HG03442 (cell line): Measurements from ENCODE around the gene CRLF2.
A peak's percentile ranks its signal among the peaks of the same experiment; 100 is the strongest.
"Not testable (repeated sequence)": the region's sequence is repeated elsewhere in the genome, so short reads cannot be mapped to it uniquely, and the experiment has no call there.

Experiments
- ATAC-seq: cut with Tn5 transposase; IDR thresholded peaks from one replicate; pipeline ENCODE4 v1.9.1; 2021; ENCODE audit warnings: mild to moderate bottlenecking, moderate library complexity; ENCODE audit not compliant: unreplicated experiment

The CRLF2 gene

DNA sequence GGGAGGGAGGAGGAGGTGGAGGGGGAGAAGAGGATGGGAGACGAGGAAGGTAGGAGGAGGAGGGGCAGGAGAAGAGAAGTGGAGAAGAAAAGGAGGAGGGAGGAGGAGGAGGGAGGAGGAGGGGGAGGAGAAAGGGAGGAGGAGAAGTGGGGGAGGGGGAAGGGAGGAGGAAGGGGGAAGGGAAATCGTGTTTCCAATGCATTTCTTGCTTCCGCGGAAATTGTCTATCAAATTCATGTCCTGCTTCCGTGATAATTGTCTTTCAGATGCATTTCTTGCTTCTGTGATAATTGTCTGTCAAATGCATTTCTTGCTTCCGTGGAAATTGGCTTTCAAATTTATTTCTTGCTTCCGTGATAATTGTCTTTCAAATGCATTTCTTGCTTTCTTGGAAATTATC, 43.3 kb downstream of the CRLF2 start:
- no peak for ATAC-seq

GRCh38 chrX:1167918-1168481, 44.4 kb downstream of the CRLF2 start:
- ATAC-seq, result no peak

GRCh38 chrX:1167466-1167865, 45.0 kb downstream of the CRLF2 start:
- no peak for ATAC-seq

DNA sequence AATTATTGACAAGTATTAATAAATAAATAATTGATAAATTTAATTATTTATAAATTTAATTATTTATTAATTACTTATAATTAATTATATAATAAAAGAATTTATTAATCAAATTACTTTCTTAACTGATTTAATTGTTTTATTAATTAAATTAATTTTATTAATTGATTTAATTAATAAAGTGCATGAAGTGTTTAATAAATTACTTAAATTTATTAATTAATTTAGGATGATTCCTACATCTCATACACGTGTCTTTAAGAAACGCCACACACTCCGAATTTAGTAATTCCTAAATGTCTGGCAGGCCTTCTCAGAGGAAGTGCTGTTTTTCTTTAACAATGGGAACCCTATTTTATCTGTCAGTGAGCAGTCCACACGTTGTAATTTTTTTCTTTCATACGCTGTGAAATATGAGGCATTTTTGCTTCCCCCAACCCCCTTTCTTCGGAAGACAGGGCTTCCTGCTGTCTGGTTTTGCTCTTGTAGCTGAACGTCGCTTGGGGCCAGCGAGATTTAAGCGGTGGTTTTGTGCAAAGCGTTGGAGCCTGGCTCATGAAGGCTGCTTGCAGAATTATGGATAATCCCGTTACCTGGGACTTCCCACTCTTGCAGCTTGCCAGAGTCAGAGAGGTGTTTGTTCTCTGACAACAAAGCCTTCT, 46.8 kb downstream of the CRLF2 start:
- peak; percentile 39 for ATAC-seq

DNA sequence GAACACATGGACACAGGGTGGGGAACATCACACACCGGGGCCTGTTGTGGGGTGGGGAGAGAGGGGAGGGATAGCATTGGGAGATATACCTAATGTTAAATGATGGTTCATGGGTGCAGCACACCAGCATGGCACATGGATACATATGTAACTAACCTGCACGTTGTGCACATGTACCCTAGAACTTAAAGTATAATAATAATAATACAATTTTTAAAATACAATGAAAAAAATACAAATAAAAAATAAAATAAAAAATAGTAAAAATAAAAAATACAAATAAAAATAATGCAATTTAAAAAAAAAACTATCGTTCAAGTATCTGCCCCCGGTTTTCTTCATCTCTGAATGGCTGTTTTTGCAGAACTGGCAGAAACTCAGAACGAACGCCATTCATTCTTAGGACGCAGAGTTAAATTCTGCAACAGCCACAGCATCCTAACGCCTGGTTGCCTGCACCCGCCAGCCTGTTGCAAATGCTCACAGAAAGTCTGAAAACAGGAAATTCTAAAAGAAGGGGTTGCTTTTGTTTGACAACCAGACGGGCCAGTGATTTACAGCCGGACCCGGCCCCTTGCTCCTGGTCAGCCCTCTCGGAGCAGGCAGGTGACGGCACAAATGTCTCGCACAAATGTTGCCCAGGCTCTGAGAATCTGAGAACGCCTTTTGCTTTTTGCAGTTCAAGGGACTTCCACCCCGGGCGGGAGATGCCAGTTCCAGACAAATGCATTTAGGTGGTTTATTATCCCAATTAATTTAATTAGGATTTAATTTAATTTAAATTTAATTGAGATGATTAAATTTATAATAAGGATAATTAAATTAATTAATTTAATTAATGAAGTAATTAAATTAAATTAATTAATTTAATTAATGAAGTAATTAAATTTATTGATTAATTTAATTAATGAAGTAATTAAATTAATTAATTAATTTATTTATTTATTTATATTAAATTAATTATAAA, 47.8 kb downstream of the CRLF2 start:
- no peak for ATAC-seq

- no peak for ATAC-seq
Measured at GRCh38 chrX:1163231-1163630, 49.2 kb downstream of the CRLF2 start.

DNA sequence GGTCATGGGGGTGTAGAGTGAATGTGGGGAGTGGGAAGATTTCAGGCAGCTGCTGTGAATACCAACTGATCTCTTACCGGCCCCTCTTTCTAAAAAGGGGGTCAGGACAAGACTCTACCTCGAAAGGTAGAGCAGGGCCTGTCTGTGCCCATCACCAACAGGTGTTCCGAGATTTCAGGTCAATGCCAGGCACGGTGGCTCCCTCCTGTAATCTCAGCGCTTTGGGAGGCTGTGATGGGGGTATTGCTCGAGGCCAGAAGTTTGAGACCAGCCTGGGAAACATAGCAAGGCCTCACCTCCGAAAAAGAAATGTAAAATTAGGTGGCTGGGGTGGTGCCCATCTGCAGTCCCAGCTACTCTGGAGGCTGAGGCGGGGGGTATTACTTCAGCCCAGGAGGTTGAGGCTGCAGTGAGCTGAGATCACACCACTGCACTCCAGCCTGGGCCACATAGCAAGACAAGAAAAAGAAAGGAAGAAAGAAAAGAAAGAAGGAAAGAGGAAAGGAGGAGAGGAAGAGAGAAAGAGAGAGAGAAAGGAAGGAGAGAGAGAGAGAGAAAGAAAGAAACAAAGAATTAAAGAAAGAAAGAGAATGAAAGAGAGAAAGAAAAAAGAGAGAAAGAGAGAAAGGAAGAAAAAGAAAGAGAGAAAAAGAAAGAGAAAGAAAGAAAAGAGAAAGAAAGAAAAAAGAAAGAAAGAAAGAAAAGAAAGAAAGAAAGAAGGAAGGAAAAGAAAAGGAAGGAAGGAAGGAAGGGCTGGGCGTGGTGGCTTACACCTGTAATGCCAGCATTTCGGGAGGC, 50.1 kb downstream of the CRLF2 start:
- no peak for ATAC-seq

DNA sequence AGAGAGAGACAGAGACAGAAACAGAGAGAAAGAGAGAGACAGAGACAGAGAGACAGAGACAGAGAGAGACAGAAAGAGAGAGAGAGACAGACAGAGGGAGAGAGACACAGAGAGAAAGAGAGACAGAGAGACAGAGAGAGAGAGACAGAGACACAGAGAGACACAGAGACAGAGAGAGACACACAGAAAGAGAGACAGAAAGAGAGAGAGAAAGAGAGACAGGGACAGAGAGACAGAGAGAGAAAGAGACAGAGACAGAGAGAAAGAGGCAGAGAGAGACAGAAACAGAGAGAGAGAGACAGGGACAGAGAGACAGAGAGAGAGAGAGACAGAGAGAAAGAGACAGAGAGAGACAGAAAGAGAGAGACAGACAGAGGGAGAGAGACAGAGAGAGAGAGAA, 52.9 kb downstream of the CRLF2 start:
- no peak for ATAC-seq

DNA sequence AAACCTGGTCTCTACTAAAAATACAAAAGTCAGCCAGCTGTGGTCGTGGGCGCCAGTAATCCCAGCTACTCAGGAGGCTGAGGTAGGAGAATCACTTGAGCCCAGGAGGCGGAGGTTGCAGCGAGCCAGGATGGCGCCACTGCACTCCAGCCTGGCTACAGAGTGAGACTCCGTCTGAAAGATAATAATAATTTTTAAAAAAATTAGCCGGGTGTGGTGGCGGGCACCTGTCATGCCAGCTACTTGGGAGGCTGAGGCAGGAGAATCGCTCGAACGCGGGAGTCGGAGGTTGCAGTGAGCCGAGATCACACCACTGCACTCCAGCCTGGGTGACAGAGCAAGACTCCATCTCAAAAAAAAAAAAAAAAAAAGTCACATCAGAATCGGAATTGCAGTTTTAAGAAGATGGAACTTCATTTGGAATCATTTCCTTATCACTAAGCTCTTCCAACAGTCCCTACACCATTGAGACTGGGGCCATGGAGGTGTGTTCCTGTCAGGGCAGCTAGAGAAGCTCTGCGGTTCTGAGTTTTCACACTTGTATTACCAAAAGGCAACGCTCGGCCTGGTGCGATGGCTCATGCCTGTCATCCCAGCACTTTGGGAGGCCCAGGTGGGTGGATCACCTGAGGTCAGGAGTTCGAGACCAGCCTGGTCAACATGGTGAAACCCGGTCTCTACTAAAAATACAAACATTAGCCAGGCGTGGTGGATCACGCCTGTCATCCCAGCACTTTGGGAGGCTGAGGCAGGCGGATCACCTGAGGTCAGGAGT, 55.6 kb downstream of the CRLF2 start:
- not testable (repeated sequence) for ATAC-seq

DNA sequence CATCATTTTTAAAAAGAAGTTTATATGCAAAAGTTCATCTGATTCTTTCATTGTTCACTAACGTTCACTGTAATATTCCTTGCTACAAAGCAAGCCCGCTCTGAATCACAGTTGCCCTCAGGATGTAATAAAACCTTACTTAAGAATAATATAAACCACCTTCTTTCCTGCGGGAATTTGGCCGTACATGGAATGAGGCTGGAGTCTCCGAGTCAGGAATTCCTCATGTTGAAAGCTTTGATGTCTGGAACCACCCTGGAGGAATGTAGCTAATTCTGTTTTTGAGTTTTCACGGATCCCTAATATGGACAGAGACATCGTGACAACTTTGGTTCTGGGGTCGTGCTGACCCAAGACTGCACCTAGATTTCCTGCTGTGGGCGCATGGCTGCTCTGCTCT, 58.5 kb downstream of the CRLF2 start:
- no peak for ATAC-seq

- no peak for ATAC-seq
Measured at GRCh38 chrX:1152090-1152489, 60.4 kb downstream of the CRLF2 start.

- ATAC-seq, result no peak
Measured at GRCh38 chrX:1151378-1152077, 60.9 kb downstream of the CRLF2 start.

GRCh38 chrX:1150569-1151347, 61.7 kb downstream of the CRLF2 start:
- ATAC-seq, result no peak

DNA sequence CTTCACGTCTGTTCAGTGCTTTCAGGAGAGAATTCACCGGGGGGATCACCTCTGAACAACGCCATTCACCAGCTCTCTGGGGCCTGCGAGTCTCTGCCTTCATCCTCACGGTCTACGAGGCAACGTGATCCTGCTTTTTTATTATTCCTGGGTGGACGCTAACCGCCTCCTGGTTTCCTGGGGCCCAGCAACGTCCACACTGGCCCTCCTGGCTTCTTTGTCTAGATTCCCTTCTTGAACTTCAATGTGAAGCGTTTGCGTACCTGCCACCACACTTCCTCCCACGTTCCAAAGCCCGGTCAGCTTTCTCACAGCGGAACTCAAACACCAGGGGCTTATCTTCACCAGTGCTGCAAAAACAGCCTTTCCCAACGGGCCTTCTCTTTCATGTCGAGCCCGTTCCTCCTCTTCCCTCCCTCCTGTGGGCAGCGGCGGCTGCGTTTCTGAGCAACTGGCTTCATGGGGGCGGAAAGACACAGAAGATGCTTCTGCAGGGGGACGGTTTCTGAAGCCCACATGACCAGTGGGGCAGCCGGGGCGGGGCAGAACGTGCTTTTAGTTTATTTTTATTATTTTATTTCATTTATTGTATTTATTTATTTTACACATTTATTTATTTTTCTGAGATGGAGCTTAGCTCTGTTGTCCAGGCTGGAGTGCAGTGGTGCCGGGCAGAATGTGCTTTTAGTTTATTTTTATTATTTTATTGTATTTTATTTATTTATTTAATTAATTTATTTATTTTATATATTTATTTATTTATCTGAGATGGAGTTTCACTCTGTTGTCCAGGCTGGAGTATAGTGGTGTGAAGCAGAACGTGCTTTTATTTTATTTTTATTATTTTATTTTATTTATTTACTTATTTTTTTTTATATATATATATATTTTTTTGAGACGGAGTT, 64.6 kb downstream of the CRLF2 start:
- ATAC-seq, result no peak

- ATAC-seq, result no peak
Measured at GRCh38 chrX:1144293-1144692, 68.2 kb downstream of the CRLF2 start.
